Suprapubic skin (tissue), 4 donors: ENCODE results near the gene C3orf20. TPM values are rescaled to one million over a fixed set of nuclear protein-coding genes. Genes with fewer than 3 reads are reported as not detected.

Experiments
- DNase-seq, 2 donors: peaks; one replicate each; pipeline ENCODE4 v3.0.0-alpha.2; 2019; ENCODE audit warnings: low spot score in 2 of 2
- H3K27ac ChIP-seq: fragments of 200-600 bp; sonication (generic); one replicate; pipeline ENCODE4 v1.5.1; 2019
- H3K27me3 ChIP-seq: fragments of 200-600 bp; sonication (generic); one replicate; pipeline ENCODE4 v1.5.1; 2019
- H3K36me3 ChIP-seq: fragments of 200-600 bp; sonication (generic); one replicate; pipeline ENCODE4 v1.5.1; 2019
- H3K4me1 ChIP-seq: fragments of 200-600 bp; sonication (generic); one replicate; pipeline ENCODE4 v1.5.1; 2019
- H3K4me3 ChIP-seq: fragments of 200-600 bp; sonication (generic); one replicate; pipeline ENCODE4 v1.5.1; 2019; ENCODE audit warnings: mild to moderate bottlenecking
- H3K9me3 ChIP-seq: fragments of 200-600 bp; sonication (generic); one replicate; pipeline ENCODE4 v1.5.1; 2019
- EP300 ChIP-seq: sonication (generic); formaldehyde crosslinking; IDR thresholded peaks from one replicate; pipeline ENCODE4 v1.6.1; 2017; ENCODE audit warnings: antibody characterized with exemption
- POLR2A ChIP-seq, 2 donors: fragments of 450-650 bp; IDR thresholded peaks; one replicate each; pipeline ENCODE4 v1.6.1; 2017; ENCODE audit warnings: antibody characterized with exemption in 2 of 2, mild to moderate bottlenecking in 2 of 2, moderate library complexity in 2 of 2
- POLR2AphosphoS5 ChIP-seq, 3 donors: sonication (generic); formaldehyde crosslinking; IDR thresholded peaks; one replicate each; pipeline ENCODE4 v1.6.1; 2017; ENCODE audit warnings: antibody characterized with exemption in 3 of 3
- WGBS: methylation state at CpG from one replicate; pipeline ENCODE4 v1.1.5; 2018; 5-methylcytosine and 5-hydroxymethylcytosine counted together
- total RNA-seq, 4 donors: library from RNA; depleted of rRNA; stranded (reverse); fragments of >200 nt; gene quantifications; one replicate each; pipeline ENCODE4 v1.1.0, GENCODE V29; 2016
- TF ChIP-seq, protein P1 (sequence below), 2 donors: fragments of 200-600 bp in 1 of 2; fragments of 450-650 bp in 1 of 2; sonication (generic) in 1 of 2; IDR thresholded peaks; one replicate each; pipeline ENCODE4 v1.5.1; 2016 to 2019; ENCODE audit warnings: antibody characterized with exemption in 2 of 2, mild to moderate bottlenecking in 1 of 2, moderate library complexity in 1 of 2

C3orf20 gene
- total RNA-seq, 4 donors from 2014 or later: 0.21 TPM; not detected in 3

DNA sequence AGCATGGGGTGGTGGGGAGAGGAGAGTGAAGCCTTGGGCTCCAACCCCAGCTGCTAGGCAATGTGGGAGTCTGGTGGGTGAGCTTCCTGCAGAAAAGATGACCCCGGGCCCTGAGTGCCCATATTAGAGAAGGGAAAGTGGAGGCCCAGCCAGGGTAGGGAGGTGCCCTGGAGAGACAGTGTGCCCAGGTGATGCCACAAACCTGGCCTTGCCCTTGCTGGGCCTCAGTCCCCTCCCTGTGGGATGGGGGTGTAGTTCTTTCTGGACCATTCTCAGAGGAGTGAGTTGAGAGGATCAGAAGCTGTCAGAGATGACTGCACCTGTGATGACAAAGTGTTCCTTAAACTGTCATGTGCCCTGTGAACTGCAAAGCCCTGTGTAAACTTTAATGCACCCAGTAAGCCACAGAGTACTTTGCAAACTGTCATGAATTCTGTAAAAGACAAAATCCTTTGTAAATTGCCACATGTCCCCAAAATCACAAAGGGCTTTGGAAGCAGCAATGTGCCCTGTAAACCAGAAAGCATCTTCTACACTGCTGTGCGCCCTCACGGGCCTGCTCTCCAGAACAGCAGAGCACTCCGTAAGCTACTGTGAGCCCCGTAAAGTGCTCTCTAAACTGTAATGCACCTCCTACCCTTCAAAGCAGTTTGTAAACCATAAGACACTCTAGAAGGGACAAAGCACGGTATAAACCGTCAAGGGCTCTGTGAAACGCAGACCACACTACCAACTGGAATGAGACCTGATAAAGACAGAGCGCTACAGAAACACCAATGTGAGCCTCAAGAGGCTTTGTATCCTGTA is 92.5 kb downstream of the C3orf20 start:
- Histone ChIP-seq H3K9me3 (no peaks in the 10 kb centered on the region), H3K27me3 (no peaks in the 10 kb centered on the region), H3K4me3 (no peak overlapping the region), H3K36me3 (no peaks in the 10 kb centered on the region), H3K4me1 (no peaks in the 10 kb centered on the region), H3K27ac (no peak overlapping the region)
- 92% methylated on average over 9 of the region's 9 CpGs for WGBS
- TF ChIP-seq, protein P1, sequence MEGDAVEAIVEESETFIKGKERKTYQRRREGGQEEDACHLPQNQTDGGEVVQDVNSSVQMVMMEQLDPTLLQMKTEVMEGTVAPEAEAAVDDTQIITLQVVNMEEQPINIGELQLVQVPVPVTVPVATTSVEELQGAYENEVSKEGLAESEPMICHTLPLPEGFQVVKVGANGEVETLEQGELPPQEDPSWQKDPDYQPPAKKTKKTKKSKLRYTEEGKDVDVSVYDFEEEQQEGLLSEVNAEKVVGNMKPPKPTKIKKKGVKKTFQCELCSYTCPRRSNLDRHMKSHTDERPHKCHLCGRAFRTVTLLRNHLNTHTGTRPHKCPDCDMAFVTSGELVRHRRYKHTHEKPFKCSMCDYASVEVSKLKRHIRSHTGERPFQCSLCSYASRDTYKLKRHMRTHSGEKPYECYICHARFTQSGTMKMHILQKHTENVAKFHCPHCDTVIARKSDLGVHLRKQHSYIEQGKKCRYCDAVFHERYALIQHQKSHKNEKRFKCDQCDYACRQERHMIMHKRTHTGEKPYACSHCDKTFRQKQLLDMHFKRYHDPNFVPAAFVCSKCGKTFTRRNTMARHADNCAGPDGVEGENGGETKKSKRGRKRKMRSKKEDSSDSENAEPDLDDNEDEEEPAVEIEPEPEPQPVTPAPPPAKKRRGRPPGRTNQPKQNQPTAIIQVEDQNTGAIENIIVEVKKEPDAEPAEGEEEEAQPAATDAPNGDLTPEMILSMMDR (IDR thresholded peaks at IDR 0.05): no peak
- no peak for TF ChIP-seq EP300
- no peak for TF ChIP-seq POLR2A (IDR thresholded peaks at IDR 0.05)
- no peak for TF ChIP-seq POLR2AphosphoS5 (IDR thresholded peaks at IDR 0.05)
- no peak for DNase-seq

DNA sequence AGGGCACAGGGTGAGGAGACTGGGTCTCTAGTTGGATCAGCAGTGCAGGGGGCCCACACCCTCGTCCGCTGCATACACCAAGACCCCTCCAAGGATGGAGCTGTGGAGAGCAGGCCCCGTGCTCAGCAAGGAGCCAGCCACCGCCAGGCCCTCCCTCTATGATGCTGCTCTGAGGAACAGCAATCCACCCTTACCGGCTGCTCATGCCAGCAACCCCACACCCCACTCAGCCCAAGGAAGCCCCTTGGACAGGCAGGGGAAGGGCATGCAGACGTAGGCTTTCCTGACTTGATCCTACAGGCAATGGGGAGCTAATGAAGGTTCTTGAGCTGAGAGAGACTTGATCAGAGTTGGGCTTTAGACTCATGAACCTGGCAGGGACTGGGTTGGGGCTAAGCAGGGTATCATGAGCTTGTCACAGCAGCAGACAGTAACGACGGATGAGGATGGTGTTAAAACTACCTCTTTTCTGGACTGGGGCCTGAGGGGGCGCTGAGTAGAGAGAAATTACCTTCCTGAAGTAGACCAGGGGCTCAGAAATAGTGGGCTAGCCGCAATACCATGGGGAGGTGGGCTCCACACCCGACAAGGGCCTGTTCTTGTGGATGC is 93.3 kb downstream of the C3orf20 start:
- Histone ChIP-seq H3K36me3 (no peaks in the 10 kb centered on the region), H3K27me3 (no peaks in the 10 kb centered on the region), H3K4me1 (no peaks in the 10 kb centered on the region), H3K27ac (no peak overlapping the region), H3K4me3 (no peak overlapping the region), H3K9me3 (no peaks in the 10 kb centered on the region)
- TF ChIP-seq POLR2AphosphoS5 (IDR thresholded peaks at IDR 0.05) (no peak), EP300 (no peak), POLR2A (IDR thresholded peaks at IDR 0.05) (no peak)
- TF ChIP-seq, protein P1 (IDR thresholded peaks at IDR 0.05): no peak
- WGBS: 89% methylated on average over 10 of the region's 11 CpGs
- DNase-seq: no peak

DNA sequence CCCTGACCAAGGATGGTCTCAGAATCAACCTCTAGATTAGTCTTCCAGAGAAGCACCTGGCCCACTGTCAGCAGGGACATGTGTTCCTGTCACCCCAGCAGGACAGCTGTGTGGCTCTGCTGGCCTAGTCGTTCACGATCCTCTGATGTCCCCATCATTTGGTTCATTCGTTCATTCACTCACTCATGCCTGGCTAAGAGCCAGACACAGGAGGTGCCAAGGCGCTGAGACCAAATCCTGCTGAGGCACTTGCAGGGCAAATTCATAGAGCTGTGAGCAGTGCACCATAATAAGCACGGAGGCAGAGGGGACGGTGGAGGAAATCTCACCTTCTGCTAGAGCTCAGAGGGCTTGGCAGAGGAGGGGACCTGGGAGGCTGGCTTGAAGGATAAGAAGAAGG is 93.9 kb downstream of the C3orf20 start:
- H3K27ac ChIP-seq: no peak overlapping the region
- H3K36me3 ChIP-seq: no peaks in the 10 kb centered on the region
- H3K4me1 ChIP-seq: no peaks in the 10 kb centered on the region
- WGBS: 75% methylated on average over 6 of the region's 6 CpGs
- no peaks in the 10 kb centered on the region for H3K9me3 ChIP-seq
- DNase-seq: no peak
- H3K27me3 ChIP-seq: no peaks in the 10 kb centered on the region
- no peak overlapping the region for H3K4me3 ChIP-seq
- TF ChIP-seq POLR2A (IDR thresholded peaks at IDR 0.05) (no peak), POLR2AphosphoS5 (IDR thresholded peaks at IDR 0.05) (no peak), EP300 (no peak)
- TF ChIP-seq, protein P1 (IDR thresholded peaks at IDR 0.05): no peak

DNA sequence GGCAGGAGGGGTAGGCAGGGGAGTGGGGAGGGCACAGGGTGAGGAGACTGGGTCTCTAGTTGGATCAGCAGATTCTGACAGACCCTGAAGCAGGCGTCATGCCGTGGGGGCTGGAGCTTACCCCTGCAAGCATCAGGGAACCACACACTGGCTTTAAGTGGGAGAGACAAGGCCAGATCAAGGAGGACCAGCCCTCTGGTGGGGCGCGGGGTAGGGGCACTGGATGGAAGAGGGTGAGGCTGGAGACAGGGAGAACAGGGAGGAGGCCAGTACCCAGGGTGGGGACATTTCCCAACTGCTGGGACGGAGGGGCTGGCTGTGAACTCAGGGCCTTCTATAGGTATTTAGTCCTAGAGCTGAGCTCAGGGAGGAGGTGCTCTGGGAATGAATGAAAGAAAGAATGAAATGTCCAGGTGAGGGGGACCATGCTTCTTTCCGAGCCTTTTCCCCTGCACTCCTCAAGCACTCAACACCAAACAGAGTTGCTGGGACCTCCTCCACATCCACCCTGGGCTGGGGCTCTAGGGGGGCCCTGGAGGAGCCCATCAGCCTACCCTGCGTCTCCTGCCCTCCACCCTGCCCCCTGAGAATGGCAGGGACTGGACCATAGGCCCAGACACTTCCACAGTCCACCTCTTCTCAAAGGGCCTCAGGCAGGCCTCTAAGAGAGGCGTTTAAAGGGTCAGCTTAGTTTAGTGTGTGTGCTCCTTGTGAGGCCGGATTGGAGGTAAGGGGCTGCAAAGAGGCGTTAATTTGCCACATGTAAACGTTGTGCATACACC is 94.8 kb downstream of the C3orf20 start:
- Histone ChIP-seq H3K9me3 (no peaks in the 10 kb centered on the region), H3K36me3 (no peaks in the 10 kb centered on the region), H3K4me3 (no peak overlapping the region), H3K27ac (no peak overlapping the region), H3K4me1 (no peaks in the 10 kb centered on the region), H3K27me3 (no peaks in the 10 kb centered on the region)
- DNase-seq: no peak
- WGBS: 88% methylated on average over 11 of the region's 11 CpGs
- TF ChIP-seq EP300 (no peak), POLR2A (IDR thresholded peaks at IDR 0.05) (no peak), POLR2AphosphoS5 (IDR thresholded peaks at IDR 0.05) (no peak)
- TF ChIP-seq, protein P1 (IDR thresholded peaks at IDR 0.05): no peak

DNA sequence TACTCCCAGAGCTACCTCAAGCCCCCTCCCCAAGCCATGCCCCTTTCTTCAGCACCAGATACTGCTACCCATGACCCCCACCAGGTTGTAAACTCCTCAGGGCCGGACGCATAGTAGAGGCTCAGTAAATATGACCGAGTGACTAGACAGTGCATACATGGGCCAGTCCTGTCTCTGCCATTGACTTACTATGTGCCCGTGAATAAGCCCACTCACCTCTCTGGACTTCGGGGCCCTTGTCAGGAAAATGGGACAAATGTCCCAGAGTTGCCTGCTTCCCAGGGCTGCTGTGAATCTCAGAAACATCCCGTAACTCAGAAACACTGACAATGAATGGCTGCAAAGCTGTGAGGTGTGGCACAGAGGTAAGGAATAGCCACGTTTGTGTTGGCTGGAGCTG is 95.7 kb downstream of the C3orf20 start:
- H3K27me3 ChIP-seq: no peaks in the 10 kb centered on the region
- H3K36me3 ChIP-seq: no peaks in the 10 kb centered on the region
- WGBS: 96% methylated on average over 7 of the region's 7 CpGs
- no peaks in the 10 kb centered on the region for H3K9me3 ChIP-seq
- TF ChIP-seq EP300: no peak
- TF ChIP-seq, protein P1 (IDR thresholded peaks at IDR 0.05): no peak
- no peak for TF ChIP-seq POLR2A (IDR thresholded peaks at IDR 0.05)
- no peak for TF ChIP-seq POLR2AphosphoS5 (IDR thresholded peaks at IDR 0.05)
- H3K27ac ChIP-seq: no peak overlapping the region
- no peak for DNase-seq
- no peaks in the 10 kb centered on the region for H3K4me1 ChIP-seq
- H3K4me3 ChIP-seq: no peak overlapping the region
